GM18861 (cell line): Measurements from ENCODE around the gene GATA2.

Experiments used
- ATAC-seq: cut with Tn5 transposase; IDR thresholded peaks from one replicate; pipeline ENCODE4 v1.9.1; 2021; ENCODE audit not compliant: unreplicated experiment

GATA2 gene

DNA sequence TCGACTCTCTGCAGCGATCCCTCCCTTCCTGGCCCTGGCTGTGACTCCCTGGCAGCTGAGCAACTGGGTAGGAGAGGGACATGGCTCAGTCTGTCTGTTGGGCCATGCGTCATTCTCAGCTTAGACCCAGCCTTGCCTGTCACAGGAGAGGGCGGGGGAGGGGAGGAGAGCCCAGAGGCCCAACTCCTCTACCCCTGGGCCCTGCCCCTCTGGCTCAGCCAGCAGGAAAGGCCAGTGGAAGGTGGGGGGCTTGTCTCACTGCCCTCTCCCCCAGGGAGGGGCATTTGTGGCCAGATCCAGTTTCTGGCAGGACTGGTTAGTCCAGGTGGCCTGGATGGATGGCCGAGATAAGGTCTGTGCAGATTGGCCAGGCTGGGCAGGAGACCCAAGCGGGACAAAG is 57.9 kb downstream of the GATA2 start:
- no peak for ATAC-seq

- ATAC-seq: no peak
These were observed 58.5 kb downstream of the GATA2 start for GRCh38 chr3:128434524-128434923.

- no peak for ATAC-seq
These were observed 59.2 kb downstream of the GATA2 start for GRCh38 chr3:128433837-128434165.

DNA sequence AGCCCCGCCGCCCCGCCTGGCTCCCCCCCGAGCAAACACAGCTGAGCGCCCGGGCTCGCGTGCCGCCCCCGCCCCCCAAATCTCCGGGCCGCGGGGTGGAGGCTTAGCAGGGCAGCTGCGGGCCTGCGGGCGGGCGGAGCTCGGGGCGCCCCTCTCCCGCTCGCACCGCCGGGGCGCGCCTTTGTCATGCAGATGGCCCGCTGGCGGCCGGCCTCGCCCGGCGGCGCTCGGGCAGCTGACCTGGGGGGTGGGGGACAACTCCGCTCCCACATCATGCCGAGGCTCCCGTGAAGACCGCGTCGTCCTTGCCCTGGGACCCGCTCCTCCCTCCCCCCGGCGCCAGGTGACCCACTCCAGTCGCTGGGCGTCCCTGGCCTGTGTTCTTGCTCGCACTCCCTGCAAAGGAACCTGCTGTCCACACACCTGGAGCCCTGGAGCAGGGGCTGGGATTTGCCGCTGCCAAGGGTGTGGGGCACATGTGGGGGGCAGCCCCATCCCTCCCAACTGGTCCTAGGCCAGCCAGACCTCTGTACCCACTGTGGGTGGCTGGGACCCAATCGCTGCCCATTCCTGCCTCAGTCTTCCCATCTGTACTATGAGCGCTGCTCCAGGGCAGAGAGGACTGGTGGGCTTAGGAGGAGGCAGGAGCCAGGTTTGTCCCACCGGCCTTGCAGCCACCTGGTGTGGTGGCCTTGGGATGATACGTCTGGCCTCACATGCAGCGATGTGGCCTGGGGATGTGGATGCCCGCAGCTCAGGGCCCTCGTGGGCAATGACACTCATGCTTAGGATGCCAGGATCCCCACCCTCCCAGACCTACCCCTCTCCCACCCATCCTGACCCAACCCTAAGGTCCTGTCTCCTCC is 59.8 kb downstream of the GATA2 start:
- no peak for ATAC-seq

DNA sequence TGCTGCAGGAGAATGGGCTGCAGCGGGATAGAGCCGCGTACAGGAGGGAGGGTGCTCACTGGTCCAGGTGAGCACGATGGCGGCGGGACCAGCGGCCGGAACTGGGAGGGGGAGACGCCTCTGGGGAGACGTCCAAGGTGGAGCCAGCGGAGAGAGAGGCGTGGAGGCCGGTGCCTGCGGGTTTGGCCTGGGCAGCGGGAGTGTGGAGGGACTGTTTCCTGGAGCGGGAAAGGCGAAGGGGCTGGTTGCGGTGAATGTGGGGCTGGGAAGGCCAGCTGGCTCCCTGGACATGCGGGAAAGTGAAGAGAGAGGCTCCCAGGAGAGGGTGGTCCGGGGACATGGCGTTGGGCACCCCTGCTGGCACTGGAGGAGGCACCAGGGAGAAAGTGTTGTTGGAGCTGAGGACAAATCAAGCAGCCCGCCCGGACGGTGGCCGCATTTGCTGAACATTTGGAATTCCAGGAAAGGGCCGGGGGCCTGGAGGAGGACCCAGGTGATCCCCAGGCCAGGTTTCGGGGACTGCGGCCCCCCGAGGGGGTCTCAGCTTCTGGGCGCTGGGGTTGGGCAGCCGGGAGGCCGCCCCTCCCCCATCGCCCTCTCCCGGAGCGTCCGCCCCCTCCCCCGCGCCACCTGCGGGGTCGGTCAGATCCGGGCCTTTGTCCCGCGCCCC is 60.6 kb downstream of the GATA2 start:
- ATAC-seq: no peak

GRCh38 chr3:128431803-128432300 is 61.1 kb downstream of the GATA2 start:
- ATAC-seq: no peak

DNA sequence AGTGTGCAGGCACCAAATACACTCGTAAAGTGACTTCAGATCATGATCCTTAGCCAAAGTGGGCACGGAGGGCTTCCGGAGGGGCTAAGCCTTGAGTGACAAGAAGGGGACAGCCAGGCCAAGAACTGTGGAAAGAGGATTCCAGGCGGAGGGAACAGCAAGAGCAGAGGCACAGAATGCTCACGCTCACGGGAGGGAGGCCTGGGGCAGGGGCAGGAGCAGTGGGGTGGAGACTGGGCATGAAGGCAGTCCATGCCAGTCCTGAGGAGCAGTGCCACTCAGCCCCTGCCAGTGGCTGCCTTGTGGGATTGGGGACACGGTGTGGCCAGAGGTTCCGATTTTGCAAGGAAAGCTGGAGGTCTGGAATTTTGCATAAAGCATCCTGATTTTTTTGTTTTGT is 62.3 kb downstream of the GATA2 start:
- no peak for ATAC-seq

DNA sequence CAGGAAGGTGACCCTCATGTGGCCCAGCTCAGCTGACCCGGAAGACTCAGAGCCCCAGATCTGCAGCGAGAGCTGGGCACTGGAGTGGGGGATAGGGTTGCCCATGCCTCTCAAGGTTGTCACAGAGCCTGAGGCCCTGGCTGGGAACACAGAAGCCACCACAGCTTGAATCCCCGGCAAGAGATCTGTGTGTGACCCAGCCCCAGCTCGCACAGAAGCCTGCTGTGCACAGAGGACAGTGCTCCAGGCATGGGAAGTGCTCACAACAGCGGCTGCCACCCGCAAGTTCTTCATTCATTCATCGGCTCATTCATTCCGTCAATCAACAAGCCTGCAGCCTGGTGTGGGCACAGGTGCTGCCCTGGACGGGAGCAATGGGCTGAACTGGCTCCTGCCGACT is 62.7 kb downstream of the GATA2 start:
- ATAC-seq: no peak

- no peak for ATAC-seq
These were observed 63.2 kb downstream of the GATA2 start for GRCh38 chr3:128429751-128430150.
